ENCODE results near the gene EIF3L.

EIF3L gene

DNA sequence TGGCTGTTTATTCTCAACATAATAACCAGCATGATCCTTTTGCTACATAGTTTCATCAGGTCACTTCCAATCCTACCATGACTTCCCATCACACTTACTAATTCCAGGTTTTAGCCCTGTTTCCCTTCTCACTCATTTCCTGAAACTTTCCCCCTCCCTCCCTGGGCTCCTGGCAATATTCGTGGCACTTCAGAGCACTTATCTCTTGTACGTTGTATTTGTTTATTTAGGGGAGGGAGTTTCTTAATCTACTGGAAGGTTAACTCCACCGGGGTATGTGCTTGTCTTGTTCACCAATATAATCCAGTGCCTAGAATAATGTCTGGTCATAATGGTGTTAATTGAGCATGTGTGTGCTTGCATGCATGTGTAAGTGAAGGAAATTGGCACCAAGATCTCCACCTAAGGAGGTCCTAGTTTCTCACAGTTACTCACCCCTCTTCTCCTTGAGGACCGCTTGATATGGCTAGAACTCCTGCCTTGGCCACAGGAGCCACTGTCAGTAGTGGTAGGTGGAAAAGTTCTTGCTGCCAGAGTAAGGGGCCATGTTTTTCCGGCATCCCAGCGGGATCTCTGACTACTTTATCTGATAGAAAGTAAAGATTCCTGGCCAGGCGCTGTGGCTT lies 11.7 kb downstream of the EIF3L start:
- H3K4me3 ChIP-seq (ENCODE audit: low read depth, low read length), result no peak overlapping the region
- TF ChIP-seq, protein P1, sequence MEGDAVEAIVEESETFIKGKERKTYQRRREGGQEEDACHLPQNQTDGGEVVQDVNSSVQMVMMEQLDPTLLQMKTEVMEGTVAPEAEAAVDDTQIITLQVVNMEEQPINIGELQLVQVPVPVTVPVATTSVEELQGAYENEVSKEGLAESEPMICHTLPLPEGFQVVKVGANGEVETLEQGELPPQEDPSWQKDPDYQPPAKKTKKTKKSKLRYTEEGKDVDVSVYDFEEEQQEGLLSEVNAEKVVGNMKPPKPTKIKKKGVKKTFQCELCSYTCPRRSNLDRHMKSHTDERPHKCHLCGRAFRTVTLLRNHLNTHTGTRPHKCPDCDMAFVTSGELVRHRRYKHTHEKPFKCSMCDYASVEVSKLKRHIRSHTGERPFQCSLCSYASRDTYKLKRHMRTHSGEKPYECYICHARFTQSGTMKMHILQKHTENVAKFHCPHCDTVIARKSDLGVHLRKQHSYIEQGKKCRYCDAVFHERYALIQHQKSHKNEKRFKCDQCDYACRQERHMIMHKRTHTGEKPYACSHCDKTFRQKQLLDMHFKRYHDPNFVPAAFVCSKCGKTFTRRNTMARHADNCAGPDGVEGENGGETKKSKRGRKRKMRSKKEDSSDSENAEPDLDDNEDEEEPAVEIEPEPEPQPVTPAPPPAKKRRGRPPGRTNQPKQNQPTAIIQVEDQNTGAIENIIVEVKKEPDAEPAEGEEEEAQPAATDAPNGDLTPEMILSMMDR (IDR thresholded peaks at IDR 0.05; ENCODE audit: low read depth, low read length, missing control alignments), result no peak
- no peak for DNase-seq (ENCODE audit: low read depth)

DNA sequence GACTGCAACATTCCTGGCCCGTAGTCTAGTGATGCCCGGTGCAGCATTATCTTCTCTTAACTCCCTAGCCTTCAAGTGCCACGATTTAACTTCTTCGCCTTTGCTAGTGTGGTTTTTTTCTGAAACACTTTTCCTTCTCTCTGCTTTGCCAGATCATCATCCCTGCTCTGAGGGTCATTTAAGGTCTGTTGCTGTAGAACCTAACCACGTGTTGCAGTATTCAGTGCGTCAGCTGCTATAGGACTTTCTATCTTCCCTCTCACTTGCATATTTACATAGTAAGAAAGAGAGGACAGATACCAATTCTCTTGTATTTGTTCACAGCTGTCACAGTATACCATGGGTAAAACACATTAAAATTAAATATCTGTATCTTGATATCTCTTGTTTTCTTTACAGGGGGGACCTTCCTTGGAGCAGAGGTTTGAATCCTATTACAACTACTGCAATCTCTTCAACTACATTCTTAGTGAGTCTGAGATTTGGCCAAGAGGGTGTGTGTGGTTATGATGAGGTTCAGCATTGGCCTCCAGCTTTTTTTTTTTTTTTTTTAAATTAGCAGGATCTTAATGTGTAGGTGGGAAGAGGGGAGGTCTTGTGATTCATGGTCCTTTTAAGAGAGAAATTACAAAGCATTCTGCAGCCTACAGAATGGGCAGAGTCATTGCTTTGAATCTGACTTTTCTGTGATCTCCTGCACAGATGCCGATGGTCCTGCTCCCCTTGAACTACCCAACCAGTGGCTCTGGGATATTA lies 13.5 kb downstream of the EIF3L start:
- DNase-seq (ENCODE audit: low read depth), result no peak
- H3K4me3 ChIP-seq (ENCODE audit: low read depth, low read length), result no peak overlapping the region
- TF ChIP-seq, protein P1 (IDR thresholded peaks at IDR 0.05; ENCODE audit: low read depth, low read length, missing control alignments), result no peak

DNA sequence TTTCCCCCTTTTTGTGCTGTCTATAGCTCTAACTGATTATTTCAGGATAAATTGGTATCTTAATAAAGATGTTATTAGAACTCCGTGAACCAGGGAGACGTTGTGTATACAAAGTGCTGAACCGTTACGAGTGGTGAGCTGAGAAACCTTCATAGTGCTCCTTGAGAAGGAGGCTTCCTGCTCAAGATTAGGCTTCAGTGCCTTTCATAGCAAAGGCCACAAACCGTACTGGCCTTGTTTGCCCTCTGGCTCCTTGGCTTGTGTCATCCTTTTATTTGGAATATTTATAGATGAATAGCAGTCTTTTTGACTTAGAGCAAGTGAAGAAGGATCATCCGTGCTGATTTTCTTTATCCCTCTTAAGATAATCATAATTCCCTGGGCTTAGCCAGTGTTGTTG lies 16.3 kb downstream of the EIF3L start:
- no peak overlapping the region for H3K4me3 ChIP-seq (ENCODE audit: low read depth, low read length)

DNA sequence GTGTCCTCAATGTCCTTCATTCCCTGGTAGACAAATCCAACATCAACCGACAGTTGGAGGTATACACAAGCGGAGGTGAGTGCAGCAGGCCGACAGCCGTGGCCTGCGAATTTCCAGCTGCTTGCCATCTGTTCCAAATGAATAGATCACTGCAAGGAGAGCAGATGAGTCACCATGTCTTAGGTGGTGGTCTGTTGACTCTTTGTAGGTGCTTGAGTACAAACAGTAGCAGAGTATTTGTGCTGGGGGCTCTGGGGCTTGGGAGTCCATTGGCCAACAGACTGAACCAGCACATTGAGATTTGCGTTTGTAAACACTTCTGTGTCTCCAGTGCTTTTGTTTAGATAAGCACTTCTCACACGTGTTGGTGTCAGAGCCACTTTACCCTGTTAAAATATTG lies 21.1 kb downstream of the EIF3L start:
- DNase-seq (ENCODE audit: low read depth), result no peak

More for the DNA sequence above, 16.3 kb downstream of the EIF3L start:
- TF ChIP-seq, protein P1 (IDR thresholded peaks at IDR 0.05; ENCODE audit: low read depth, low read length, missing control alignments), result no peak
- no peak for DNase-seq (ENCODE audit: low read depth)

DNA sequence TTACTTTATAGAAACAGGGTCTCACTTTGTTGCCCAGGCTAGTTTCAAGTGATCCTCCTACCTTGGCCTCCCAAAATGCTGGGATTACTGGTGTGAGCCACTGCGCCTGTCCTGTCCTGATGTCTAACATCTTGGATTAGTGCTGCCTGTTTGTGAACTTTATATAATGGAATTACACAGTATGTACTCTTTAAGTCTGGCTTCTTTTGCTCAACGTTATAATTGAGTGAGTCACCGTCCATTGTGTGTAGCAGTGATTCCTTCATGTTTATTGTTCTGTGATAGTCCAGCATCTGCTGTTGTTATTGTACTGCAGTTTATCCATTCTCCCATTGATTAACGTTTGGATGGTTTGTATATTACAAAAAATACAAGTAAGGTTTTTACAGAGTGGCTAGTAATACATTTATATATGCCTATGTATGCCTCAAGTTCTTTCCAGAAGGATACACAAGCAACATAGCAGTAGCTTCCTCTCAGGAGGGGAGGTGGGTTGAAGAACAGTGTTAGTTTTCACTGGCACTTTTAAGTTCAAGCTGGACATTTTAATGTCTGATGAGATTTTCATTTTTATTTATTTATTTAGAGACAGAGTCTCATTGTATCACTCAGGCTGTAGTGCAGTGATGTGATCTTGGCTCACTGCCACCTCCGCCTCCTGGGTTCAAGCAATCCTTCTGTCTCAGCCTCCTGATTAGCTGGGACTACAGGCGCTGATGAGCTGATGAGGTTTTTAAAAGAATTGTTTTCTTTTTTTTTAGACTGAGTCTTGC lies 31.6 kb downstream of the EIF3L start:
- no peak for DNase-seq (ENCODE audit: low read depth)
- TF ChIP-seq, protein P1 (IDR thresholded peaks at IDR 0.05; ENCODE audit: low read depth, low read length, missing control alignments), result no peak
- no peak overlapping the region for H3K4me3 ChIP-seq (ENCODE audit: low read depth, low read length)

More for the DNA sequence above, 21.1 kb downstream of the EIF3L start:
- TF ChIP-seq, protein P1 (IDR thresholded peaks at IDR 0.05; ENCODE audit: low read depth, low read length, missing control alignments), result no peak
- H3K4me3 ChIP-seq (ENCODE audit: low read depth, low read length), result no peak overlapping the region

DNA sequence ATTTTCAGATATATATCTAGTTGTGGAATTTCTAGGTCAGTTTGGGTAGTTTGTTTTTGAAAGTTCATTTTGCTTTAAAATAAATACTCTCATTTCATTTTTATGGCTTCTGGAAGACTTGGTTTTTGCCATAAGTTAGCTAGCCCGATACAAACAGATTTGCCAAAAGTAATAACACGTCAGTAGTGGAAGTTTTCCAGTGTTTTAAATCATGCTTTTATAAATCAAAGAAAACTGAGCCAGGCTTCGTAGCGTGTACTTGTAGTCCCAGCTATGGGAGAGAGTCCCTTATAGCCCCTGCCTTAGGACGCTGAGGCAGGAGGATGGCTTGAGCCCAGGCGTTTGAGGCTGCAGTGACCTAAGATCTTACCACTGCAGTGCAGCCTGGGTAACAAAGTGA lies 35.2 kb downstream of the EIF3L start:
- no peak for DNase-seq (ENCODE audit: low read depth)
- H3K4me3 ChIP-seq (ENCODE audit: low read depth, low read length), result no peak overlapping the region
- TF ChIP-seq, protein P1 (IDR thresholded peaks at IDR 0.05; ENCODE audit: low read depth, low read length, missing control alignments), result no peak
